IPS-18c (cell line): ENCODE measurements around the gene JUP.

Experiments used
- H3K4me3 ChIP-seq: 2 replicates; pipeline ENCODE4 v1.7.0; 2013; ENCODE audit warnings: low read depth, mild to moderate bottlenecking, low read length, moderate library complexity; ENCODE audit not compliant: insufficient read depth
- H3K9me3 ChIP-seq: one replicate; pipeline ENCODE4 v1.6.1; 2013; ENCODE audit warnings: mild to moderate bottlenecking, low read length, moderate library complexity; ENCODE audit not compliant: control insufficient read depth, insufficient read depth

The JUP gene

DNA sequence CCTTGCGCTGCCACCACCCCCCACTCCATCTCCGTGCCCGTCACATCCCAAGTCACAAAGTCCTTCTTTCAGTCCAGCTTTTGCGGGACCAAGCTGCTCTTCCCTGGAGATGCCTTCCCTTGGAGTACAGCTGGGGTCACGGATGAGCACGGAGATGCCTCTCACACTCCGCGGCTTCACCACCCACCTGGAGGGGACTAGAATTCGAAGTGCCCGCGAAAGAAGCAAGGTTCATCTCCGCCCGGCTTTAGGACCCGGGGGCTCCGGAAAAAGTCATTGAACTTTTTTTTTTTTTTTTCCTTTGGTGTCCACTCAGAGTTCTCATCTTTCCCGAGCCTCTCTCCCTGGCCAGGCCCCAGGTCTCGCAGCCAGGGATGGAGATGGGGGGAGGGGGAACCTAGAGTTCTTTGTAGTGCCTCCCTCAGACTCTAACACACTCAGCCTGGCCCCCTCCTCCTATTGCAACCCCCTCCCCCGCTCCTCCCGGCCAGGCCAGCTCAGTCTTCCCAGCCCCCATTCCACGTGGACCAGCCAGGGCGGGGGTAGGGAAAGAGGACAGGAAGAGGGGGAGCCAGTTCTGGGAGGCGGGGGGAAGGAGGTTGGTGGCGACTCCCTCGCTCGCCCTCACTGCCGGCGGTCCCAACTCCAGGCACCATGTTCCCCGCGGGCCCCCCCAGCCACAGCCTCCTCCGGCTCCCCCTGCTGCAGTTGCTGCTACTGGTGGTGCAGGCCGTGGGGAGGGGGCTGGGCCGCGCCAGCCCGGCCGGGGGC is 26.1 kb upstream of the JUP start, which contains the start of gene FKBP10:
Gene FKBP10 (plus strand): TSS at position 624 of the 771 bp plus-strand sequence. CDS start 31 bp downstream, at position 655.
- Histone ChIP-seq H3K9me3 (peaks cover 2% of the 10 kb centered on the region), H3K4me3 (peak within 1 kb of the TSS; percentile 96)

DNA sequence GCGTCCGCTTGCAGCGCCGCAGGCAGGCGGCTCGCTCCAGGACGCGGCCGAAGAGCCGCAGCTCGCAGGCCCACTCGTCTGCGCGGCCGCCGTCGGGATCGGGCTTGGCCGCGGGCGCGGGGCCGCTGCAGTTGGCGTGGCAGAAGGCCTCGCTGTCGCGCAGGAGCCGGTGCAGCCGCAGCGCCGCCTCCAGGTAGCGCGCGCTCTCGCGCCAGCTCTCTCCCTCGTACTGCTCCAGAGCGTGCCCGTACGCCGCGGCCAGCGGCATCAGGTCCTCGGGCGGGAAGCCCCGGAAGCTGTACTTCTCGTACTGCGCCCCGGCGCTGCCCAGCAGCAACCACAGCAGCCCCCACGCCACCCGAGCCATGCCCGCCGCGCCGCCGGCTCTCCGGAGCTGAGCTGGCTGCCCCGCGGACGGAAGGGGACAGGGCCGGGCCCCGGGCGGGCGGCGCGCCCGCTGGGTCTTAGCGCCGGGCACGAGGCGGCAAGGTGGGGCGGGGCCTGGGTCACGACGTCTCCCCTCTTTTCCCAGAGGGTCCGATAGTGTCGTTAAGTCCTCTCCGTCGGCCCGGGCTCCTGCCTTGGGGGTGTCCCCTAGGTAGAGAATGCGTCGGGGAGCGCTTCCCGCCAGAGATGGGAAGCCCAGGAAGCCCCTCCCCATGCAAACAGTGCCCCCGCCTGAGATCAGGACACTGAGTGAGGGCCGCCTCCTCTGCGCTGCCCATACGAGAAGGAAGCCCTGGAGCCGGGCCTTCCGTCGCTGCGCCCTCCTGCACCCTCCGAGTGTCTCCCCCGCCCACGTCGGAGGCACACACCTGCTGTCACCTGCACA is 25.3 kb upstream of the JUP start, which contains the start of gene P3H4:
Gene P3H4 (minus strand): TSS at position 401 of the 832 bp plus-strand sequence. CDS start 34 bp downstream, at position 367.
- Histone ChIP-seq H3K4me3 (peak within 1 kb of the TSS; percentile 96), H3K9me3 (peaks cover 2% of the 10 kb centered on the region)

DNA sequence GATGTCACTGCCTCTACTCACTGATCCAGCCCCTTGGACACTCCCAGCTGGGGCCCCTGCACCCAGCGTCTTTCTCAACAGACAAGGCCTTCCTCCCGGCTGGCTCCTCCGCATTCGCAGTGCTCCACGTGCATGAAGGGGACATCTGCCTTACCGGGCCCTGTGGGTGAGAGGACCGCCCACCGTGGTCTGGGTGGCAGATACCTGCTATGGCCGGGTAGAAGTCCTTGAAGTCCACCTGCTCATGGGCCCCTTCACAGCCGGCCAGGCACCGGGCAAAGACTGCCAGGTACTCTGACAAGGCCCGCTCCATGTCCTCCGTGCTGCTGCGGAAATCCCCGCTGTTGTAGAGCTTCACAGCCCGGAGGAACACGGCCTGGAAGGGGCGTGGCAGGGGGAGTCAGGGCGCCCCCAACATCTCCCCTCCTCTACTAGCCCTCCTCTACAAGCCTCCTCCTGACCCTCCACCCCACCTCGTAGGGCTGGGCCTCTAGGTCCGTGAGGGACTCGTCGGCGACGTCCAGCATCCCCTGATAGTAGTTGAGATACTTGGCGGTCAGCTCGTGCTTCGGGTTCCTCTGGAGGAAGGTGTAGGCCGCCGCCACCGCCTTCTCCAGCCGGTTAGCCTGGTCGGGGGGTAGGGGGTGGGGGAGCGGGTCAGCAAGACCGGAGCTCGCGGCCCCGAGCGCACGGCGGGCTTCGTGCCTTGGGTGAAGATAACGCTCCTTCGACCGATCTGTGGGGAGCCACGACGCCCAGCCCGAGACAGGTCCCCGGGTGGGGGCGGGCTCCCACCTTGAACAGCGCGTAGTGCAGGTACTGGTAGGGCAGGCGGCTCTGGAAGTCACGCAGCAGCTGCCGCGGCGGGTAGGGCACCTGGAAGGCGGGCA is 24.4 kb upstream of the JUP start:
- peak overlapping the region; percentile 96 for H3K4me3 ChIP-seq
- peaks cover 2% of the 10 kb centered on the region for H3K9me3 ChIP-seq

GRCh38 chr17:41806685-41807445 is 20.4 kb upstream of the JUP start:
- H3K9me3 ChIP-seq: peaks cover 2% of the 10 kb centered on the region
- H3K4me3 ChIP-seq: no peak overlapping the region

GRCh38 chr17:41803049-41804020 is 16.8 kb upstream of the JUP start:
- Histone ChIP-seq H3K4me3 (no peak overlapping the region), H3K9me3 (no peaks in the 10 kb centered on the region)

DNA sequence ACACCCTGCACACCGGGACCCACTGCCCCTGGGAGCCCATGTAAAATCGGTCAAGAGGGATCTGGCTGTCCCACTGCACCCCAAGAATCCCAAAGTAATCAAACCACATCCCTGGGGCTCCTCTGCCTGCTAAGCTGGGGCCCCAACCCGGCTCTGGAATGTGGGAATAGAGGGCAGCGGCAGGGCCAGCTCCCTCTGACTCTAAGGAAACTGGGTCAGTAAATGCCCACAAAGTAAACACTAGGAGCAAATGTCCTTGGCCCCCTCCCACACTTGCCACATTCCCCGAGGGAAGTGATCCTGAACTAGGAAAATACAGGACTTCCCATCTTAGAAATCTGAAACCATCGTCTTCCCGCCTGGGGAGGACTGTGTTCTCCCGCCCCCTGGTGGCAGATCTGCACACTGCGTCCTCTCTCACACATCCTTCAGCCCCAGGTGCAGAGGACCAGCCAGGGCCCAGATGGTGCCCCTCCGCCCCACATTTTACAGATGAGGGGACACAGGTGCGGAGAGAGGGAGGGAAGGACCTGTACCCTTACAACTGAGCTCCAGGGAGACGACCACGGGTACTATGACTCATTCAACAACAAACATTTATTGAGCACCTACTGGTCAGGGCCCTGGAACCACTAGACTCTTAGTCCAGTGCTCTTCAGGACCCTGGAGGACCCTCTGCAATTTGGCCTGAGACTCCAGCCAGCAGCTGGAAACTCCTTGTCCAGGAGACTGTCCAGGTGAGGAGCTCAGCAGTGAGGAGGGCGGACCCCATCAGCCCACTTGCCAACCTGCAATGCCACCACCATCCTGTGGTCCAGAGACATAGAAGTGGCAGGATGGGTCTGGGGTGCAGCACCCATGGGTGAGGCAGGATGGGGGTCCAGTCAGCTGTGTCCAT is 15.1 kb upstream of the JUP start:
- no peaks in the 10 kb centered on the region for H3K9me3 ChIP-seq
- H3K4me3 ChIP-seq: peak overlapping the region; percentile 34

DNA sequence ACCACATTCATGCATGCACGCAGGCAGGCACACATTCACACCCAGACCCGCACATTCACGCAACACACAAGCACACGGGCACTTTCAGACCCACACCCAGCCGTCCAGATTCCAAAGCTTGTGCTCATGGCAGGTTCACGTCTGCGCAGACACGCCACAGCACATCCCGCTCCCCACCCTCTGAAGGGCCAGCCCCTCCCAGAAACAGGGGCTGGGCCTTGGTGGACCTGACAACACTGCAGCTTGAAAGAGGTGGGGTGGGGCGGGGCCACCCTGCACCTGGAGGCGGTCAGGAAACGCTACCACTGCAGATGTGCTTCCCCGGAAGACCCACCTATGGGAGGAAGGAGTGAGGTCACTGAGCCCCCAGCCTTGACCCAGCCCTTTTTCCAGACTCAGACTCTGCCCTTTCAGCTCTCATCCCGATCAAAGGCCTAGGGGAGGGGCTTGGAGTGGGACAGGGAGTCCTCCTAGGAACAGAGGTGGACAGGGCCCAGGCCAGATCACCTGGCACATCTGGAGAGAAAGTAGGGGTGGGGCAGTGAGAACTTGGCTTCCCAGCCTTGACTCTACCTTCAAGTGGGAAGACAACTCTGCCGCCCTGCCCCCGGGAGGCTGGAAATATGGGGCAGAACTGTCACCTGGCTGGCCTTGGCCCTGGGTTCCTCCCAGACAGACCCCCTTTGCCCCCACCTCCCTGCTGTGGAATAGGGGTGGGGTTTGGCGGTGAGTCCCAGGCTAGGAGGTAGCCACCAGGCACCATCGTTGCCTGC is 14.3 kb upstream of the JUP start:
- H3K4me3 ChIP-seq: peak overlapping the region; percentile 34
- peaks cover 2% of the 10 kb centered on the region for H3K9me3 ChIP-seq

GRCh38 chr17:41799366-41799765 is 12.9 kb upstream of the JUP start:
- H3K4me3 ChIP-seq: no peak overlapping the region
- H3K9me3 ChIP-seq: peaks cover 2% of the 10 kb centered on the region

DNA sequence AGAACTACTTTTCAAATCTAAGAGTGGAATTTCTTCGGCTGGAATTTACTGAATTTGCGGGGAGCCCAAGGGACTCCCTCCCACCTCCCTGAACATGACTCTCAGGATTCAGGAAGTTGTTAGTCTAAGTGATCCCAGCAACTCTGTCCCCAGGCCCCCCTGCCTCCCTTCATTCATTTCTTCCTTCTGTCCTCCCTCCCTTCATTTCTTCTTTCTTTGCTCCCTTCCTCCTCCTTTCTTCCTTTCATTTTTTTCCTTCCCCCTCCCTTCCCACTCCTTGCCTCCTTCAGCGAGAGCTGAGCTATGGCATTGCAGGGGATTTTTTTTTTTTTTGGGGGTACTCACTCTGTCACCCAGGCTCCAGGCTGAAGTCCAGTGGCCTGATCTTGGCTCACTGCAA is 10.9 kb upstream of the JUP start:
- Histone ChIP-seq H3K9me3 (peaks cover 2% of the 10 kb centered on the region), H3K4me3 (no peak overlapping the region)

GRCh38 chr17:41796121-41796895 is 9.8 kb upstream of the JUP start:
- H3K4me3 ChIP-seq: no peak overlapping the region
- H3K9me3 ChIP-seq: peaks cover 2% of the 10 kb centered on the region

DNA sequence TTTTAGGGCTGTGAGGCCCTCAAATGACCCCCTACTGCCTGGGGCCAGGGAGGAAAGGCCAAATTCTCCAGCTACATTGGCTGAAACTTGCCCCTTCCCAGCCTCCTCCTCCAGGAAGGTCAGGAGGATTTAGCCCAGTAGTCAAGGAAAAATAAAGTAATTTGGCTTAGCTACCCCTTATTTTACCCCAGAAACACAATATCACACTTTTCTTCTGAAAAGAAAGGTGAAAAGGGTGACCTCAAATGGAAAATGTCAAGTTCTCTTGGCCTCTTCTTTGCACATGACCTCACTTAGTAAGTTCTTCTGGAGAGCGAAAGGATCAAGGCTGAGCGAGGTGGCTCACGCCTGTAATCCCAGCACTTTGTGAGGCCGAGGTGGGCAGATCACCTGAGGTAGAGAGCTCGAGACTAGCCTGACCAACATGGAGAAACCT is 8.0 kb upstream of the JUP start:
- H3K9me3 ChIP-seq: peaks cover 2% of the 10 kb centered on the region
- H3K4me3 ChIP-seq: no peak overlapping the region

- H3K4me3 ChIP-seq: peak overlapping the region; percentile 36; the same call in 1 of the 2 replicates
- H3K9me3 ChIP-seq: peaks cover 2% of the 10 kb centered on the region
Measured at GRCh38 chr17:41793784-41794539, 7.5 kb upstream of the JUP start.
